ENCODE data around the gene MAMDC2. TPM values are rescaled to one million over a fixed set of nuclear protein-coding genes. Genes with fewer than 3 reads are reported as not detected.
A peak's percentile ranks its signal among the peaks of the same experiment; 100 is the strongest.

Gene MAMDC2
- total RNA-seq, 1 donor from 2014 or later: 0.10 TPM

- Mint-ChIP-seq H3K27me3 (ENCODE audit: unreplicated experiment) (no peaks in the 10 kb centered on the region), H3K36me3 (ENCODE audit: low read depth, unreplicated experiment) (no peaks in the 10 kb centered on the region), H3K9me3 (ENCODE audit: unreplicated experiment) (no peaks in the 10 kb centered on the region), H3K4me3 (ENCODE audit: unreplicated experiment) (no peak overlapping the region), H3K4me1 (ENCODE audit: unreplicated experiment) (no peaks in the 10 kb centered on the region), H3K27ac (ENCODE audit: unreplicated experiment) (no peak overlapping the region)
- no peak for DNase-seq (ENCODE audit: low spot score)
- no peak for TF ChIP-seq CTCF (IDR thresholded peaks at IDR 0.05; ENCODE audit: unreplicated experiment)
These were observed 30.1 kb downstream of the MAMDC2 start for GRCh38 chr9:70073756-70074155.

DNA sequence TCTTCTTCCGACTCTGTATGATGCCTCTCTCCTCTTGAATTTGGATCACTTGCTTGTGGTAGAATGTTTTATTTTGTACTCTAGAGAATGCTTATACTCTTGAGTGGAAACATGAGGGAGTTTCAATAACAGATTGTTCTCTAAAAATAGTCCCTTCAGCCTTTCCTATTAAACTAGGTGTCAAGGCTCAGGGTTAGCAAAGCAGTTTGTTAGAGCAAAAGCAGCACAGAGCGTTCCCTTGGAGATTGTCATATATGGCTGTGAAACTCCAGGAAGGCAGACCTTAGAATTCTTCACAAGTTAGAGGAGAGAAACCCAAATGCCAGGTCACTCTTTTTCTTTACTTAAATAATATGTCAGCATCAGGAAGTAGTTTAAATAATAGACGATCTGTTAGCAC lies 33.0 kb downstream of the MAMDC2 start:
- Mint-ChIP-seq H3K4me1 (ENCODE audit: unreplicated experiment) (peaks cover 5% of the 10 kb centered on the region), H3K4me3 (ENCODE audit: unreplicated experiment) (no peak overlapping the region), H3K27ac (ENCODE audit: unreplicated experiment) (no peak overlapping the region), H3K9me3 (ENCODE audit: unreplicated experiment) (no peaks in the 10 kb centered on the region), H3K36me3 (ENCODE audit: low read depth, unreplicated experiment) (no peaks in the 10 kb centered on the region), H3K27me3 (ENCODE audit: unreplicated experiment) (no peaks in the 10 kb centered on the region)
- TF ChIP-seq CTCF (IDR thresholded peaks at IDR 0.05; ENCODE audit: unreplicated experiment): no peak
- no peak for DNase-seq (ENCODE audit: low spot score)

GRCh38 chr9:70079417-70080037 lies 35.9 kb downstream of the MAMDC2 start:
- Mint-ChIP-seq H3K4me3 (ENCODE audit: unreplicated experiment) (no peak overlapping the region), H3K9me3 (ENCODE audit: unreplicated experiment) (no peaks in the 10 kb centered on the region), H3K4me1 (ENCODE audit: unreplicated experiment) (peaks cover 5% of the 10 kb centered on the region), H3K36me3 (ENCODE audit: low read depth, unreplicated experiment) (no peaks in the 10 kb centered on the region), H3K27ac (ENCODE audit: unreplicated experiment) (no peak overlapping the region), H3K27me3 (ENCODE audit: unreplicated experiment) (no peaks in the 10 kb centered on the region)
- no peak for TF ChIP-seq CTCF (IDR thresholded peaks at IDR 0.05; ENCODE audit: unreplicated experiment)
- DNase-seq (ENCODE audit: low spot score): no peak

GRCh38 chr9:70080481-70081119 lies 37.0 kb downstream of the MAMDC2 start:
- no peaks in the 10 kb centered on the region for H3K9me3 Mint-ChIP-seq (ENCODE audit: unreplicated experiment)
- H3K36me3 Mint-ChIP-seq (ENCODE audit: low read depth, unreplicated experiment): no peaks in the 10 kb centered on the region
- peak overlapping the region; percentile 49 for H3K27ac Mint-ChIP-seq (ENCODE audit: unreplicated experiment)
- no peaks in the 10 kb centered on the region for H3K27me3 Mint-ChIP-seq (ENCODE audit: unreplicated experiment)
- H3K4me1 Mint-ChIP-seq (ENCODE audit: unreplicated experiment): peaks cover 5% of the 10 kb centered on the region
- no peak for TF ChIP-seq CTCF (IDR thresholded peaks at IDR 0.05; ENCODE audit: unreplicated experiment)
- DNase-seq (ENCODE audit: low spot score): no peak
- H3K4me3 Mint-ChIP-seq (ENCODE audit: unreplicated experiment): no peak overlapping the region

GRCh38 chr9:70081120-70081495 lies 37.5 kb downstream of the MAMDC2 start:
- Mint-ChIP-seq H3K27ac (ENCODE audit: unreplicated experiment) (peak overlapping the region; percentile 49), H3K9me3 (ENCODE audit: unreplicated experiment) (no peaks in the 10 kb centered on the region)
- DNase-seq (ENCODE audit: low spot score): no peak

More at GRCh38 chr9:70081120-70081495, 37.5 kb downstream of the MAMDC2 start:
- Mint-ChIP-seq H3K27me3 (ENCODE audit: unreplicated experiment) (no peaks in the 10 kb centered on the region), H3K4me1 (ENCODE audit: unreplicated experiment) (peaks cover 5% of the 10 kb centered on the region), H3K36me3 (ENCODE audit: low read depth, unreplicated experiment) (no peaks in the 10 kb centered on the region), H3K4me3 (ENCODE audit: unreplicated experiment) (no peak overlapping the region)
- no peak for TF ChIP-seq CTCF (IDR thresholded peaks at IDR 0.05; ENCODE audit: unreplicated experiment)

Data from endothelial cell (in vitro differentiated cells).